GM21447 (cell line): ENCODE results near the gene ADIPOQ.
"Not testable (repeated sequence)": the region's sequence is repeated elsewhere in the genome, so short reads cannot be mapped to it uniquely, and the experiment has no call there.

ENCODE experiments used
- ATAC-seq: cut with Tn5 transposase; IDR thresholded peaks from one replicate; pipeline ENCODE4 v1.9.1; 2021; ENCODE audit not compliant: unreplicated experiment

ADIPOQ gene

GRCh38 chr3:186901135-186901734, 58.7 kb downstream of the ADIPOQ start:
- ATAC-seq: no peak

GRCh38 chr3:186902154-186902553, 59.6 kb downstream of the ADIPOQ start:
- no peak for ATAC-seq

GRCh38 chr3:186902713-186903112, 60.2 kb downstream of the ADIPOQ start:
- ATAC-seq: no peak

GRCh38 chr3:186903676-186904075, 61.2 kb downstream of the ADIPOQ start:
- ATAC-seq: not testable (repeated sequence)

- not testable (repeated sequence) for ATAC-seq
Observed at GRCh38 chr3:186907075-186907474, 64.6 kb downstream of the ADIPOQ start.
